SK-N-SH treated with all-trans-retinoic acid at 6 μM for 48 hours (cell line): Measurements from ENCODE around the gene MXRA8.

Experiments
- PPARA ChIP-seq: fragments of 250-450 bp; sonication (Bioruptor Pico); IDR thresholded peaks from 2 replicates; pipeline ENCODE4 v1.5.0; 2020; ENCODE audit warnings: mild to moderate bottlenecking, borderline replicate concordance
- SNAI2 ChIP-seq: fragments of 250-450 bp; sonication (Bioruptor Pico); IDR thresholded peaks from 2 replicates; pipeline ENCODE4 v1.5.0; 2020; ENCODE audit warnings: mild to moderate bottlenecking, moderate library complexity
- TOX ChIP-seq: fragments of 250-450 bp; sonication (Bioruptor Pico); IDR thresholded peaks from 2 replicates; pipeline ENCODE4 v1.8.0; 2021; ENCODE audit warnings: mild to moderate bottlenecking, moderate library complexity, borderline replicate concordance
- ZC3H10 ChIP-seq: fragments of 250-450 bp; sonication (Bioruptor Pico); IDR thresholded peaks from 2 replicates; pipeline ENCODE4 v1.5.1; 2021; ENCODE audit warnings: mild to moderate bottlenecking, moderate library complexity
- ZFP3 ChIP-seq: fragments of 250-450 bp; sonication (Bioruptor Pico); IDR thresholded peaks from 2 replicates; pipeline ENCODE4 v1.5.0; 2020; ENCODE audit warnings: mild to moderate bottlenecking, moderate library complexity
- ZFP30 ChIP-seq: fragments of 450-650 bp; formaldehyde crosslinking; IDR thresholded peaks from 2 replicates; pipeline ENCODE4 v1.5.0; 2022; ENCODE audit warnings: mild to moderate bottlenecking, moderate library complexity
- ZNF565 ChIP-seq: fragments of 450-650 bp; formaldehyde crosslinking; conservative IDR thresholded peaks from 2 replicates; pipeline ENCODE4 v1.5.0; 2020; ENCODE audit warnings: low read depth, mild to moderate bottlenecking, moderate library complexity
- TF ChIP-seq, protein P1 (sequence below): fragments of 250-450 bp; sonication (Bioruptor Pico); IDR thresholded peaks from 2 replicates; pipeline ENCODE4 v1.8.0; 2020; ENCODE audit warnings: mild to moderate bottlenecking, moderate library complexity, borderline replicate concordance
- TF ChIP-seq, protein P2 (sequence below): fragments of 250-450 bp; sonication (Bioruptor Pico); IDR thresholded peaks from 2 replicates; pipeline ENCODE4 v1.5.0; 2020; ENCODE audit warnings: mild to moderate bottlenecking, moderate library complexity

DNA sequence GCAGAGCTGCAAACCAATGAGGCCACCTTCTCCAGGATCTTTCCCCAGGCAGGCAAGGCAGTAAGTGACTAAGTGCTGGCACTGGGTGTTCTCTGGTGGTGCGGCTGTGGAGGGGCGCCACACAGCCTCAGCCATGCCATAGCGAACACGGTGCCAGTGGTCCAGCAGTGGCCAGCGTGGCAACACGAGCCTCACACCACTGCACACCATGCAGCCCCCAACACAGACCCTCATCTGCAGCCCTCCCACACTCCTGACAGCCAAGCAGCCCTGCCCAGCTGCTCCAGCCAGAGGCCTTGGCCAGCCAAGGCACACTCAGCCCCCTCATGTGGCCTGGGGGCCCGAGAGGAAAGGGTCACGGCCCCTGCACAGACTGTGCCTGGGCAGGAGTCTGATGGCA lies 36.9 kb downstream of the MXRA8 start:
- TF ChIP-seq, protein P1, sequence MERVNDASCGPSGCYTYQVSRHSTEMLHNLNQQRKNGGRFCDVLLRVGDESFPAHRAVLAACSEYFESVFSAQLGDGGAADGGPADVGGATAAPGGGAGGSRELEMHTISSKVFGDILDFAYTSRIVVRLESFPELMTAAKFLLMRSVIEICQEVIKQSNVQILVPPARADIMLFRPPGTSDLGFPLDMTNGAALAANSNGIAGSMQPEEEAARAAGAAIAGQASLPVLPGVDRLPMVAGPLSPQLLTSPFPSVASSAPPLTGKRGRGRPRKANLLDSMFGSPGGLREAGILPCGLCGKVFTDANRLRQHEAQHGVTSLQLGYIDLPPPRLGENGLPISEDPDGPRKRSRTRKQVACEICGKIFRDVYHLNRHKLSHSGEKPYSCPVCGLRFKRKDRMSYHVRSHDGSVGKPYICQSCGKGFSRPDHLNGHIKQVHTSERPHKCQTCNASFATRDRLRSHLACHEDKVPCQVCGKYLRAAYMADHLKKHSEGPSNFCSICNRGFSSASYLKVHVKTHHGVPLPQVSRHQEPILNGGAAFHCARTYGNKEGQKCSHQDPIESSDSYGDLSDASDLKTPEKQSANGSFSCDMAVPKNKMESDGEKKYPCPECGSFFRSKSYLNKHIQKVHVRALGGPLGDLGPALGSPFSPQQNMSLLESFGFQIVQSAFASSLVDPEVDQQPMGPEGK (CRISPR knock-in tag), result no peak
- TF ChIP-seq ZFP30 (CRISPR knock-in tag) (no peak), TOX (CRISPR knock-in tag) (no peak), SNAI2 (CRISPR knock-in tag) (no peak), ZFP3 (no peak), PPARA (CRISPR knock-in tag) (no peak), ZNF565 (CRISPR knock-in tag) (no peak), ZC3H10 (CRISPR knock-in tag) (no peak)
- TF ChIP-seq, protein P2, sequence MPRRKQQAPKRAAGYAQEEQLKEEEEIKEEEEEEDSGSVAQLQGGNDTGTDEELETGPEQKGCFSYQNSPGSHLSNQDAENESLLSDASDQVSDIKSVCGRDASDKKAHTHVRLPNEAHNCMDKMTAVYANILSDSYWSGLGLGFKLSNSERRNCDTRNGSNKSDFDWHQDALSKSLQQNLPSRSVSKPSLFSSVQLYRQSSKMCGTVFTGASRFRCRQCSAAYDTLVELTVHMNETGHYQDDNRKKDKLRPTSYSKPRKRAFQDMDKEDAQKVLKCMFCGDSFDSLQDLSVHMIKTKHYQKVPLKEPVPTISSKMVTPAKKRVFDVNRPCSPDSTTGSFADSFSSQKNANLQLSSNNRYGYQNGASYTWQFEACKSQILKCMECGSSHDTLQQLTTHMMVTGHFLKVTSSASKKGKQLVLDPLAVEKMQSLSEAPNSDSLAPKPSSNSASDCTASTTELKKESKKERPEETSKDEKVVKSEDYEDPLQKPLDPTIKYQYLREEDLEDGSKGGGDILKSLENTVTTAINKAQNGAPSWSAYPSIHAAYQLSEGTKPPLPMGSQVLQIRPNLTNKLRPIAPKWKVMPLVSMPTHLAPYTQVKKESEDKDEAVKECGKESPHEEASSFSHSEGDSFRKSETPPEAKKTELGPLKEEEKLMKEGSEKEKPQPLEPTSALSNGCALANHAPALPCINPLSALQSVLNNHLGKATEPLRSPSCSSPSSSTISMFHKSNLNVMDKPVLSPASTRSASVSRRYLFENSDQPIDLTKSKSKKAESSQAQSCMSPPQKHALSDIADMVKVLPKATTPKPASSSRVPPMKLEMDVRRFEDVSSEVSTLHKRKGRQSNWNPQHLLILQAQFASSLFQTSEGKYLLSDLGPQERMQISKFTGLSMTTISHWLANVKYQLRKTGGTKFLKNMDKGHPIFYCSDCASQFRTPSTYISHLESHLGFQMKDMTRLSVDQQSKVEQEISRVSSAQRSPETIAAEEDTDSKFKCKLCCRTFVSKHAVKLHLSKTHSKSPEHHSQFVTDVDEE (CRISPR knock-in tag), result no peak
